B cell (primary cell): ENCODE measurements around the gene CPEB2. TPM values are rescaled to one million over a fixed set of nuclear protein-coding genes. Genes with fewer than 3 reads are reported as not detected.

ENCODE experiments used
- ATAC-seq: fragments of 200-7000 bp; cut with Tn5 transposase; one replicate; pipeline ENCODE4 v1.10.0; 2021; ENCODE audit warnings: low read depth, mild to moderate bottlenecking, moderate number of reproducible peaks, moderate library complexity
- CTCF ChIA-PET: fragments of 350-600 bp; sonication (Branson Sonifier 250); formaldehyde crosslinking; loops from one replicate; lab custom pipeline; 2021; ENCODE audit warnings: antibody characterized with exemption, inconsistent platforms; lab: Charles Lee
- POLR2A ChIA-PET: fragments of 350-600 bp; sonication (Branson Sonifier 250); formaldehyde crosslinking; loops from one replicate; lab custom pipeline; 2021; ENCODE audit warnings: antibody characterized with exemption; lab: Charles Lee
- DNase-seq: peaks from one replicate; pipeline ENCODE4 v3.0.0; 2013
- H2AFZ ChIP-seq: 2 replicates; pipeline ENCODE4 v1.6.1; 2012; ENCODE audit warnings: mild to moderate bottlenecking, low read depth, low read length; ENCODE audit not compliant: insufficient read depth, poor library complexity, severe bottlenecking
- H3K27ac ChIP-seq, 2 donors: 1 replicate in 1 of 2; 2 replicates in 1 of 2; pipeline ENCODE4 v1.5.1; 2012 to 2013; ENCODE audit warnings: low read length in 2 of 2, mild to moderate bottlenecking in 2 of 2, moderate library complexity in 1 of 2
- H3K27me3 ChIP-seq, 4 experiments: fragments of 200-600 bp in 1 of 4; sonication (generic) in 1 of 4; replicated peaks in 1 of 4; 1 replicate in 2 of 4; 2 replicates in 2 of 4; pipeline versions ENCODE4 v1.6.1 to v1.7.0; 2013 to 2016; ENCODE audit warnings: low read length in 3 of 4, mild to moderate bottlenecking in 2 of 4, mixed read lengths in 1 of 4, moderate library complexity in 1 of 4; ENCODE audit not compliant: insufficient read depth in 4 of 4, control insufficient read depth in 3 of 4; ENCODE audit errors: control extremely low read depth in 1 of 4
- H3K36me3 ChIP-seq, 2 experiments: replicated peaks in 1 of 2; 1 replicate in 1 of 2; 2 replicates in 1 of 2; pipeline versions ENCODE4 v1.6.1 to v1.7.1; 2013; ENCODE audit warnings: low read length in 1 of 2; ENCODE audit not compliant: insufficient read depth in 2 of 2, control insufficient read depth in 1 of 2; ENCODE audit errors: control extremely low read depth in 1 of 2, extremely low read depth in 1 of 2
- H3K4me1 ChIP-seq, 2 donors: fragments of 200-600 bp in 1 of 2; sonication (generic) in 1 of 2; 1 replicate in 1 of 2; 2 replicates in 1 of 2; pipeline versions ENCODE4 v1.5.1 to v1.6.1; 2013 to 2017; ENCODE audit warnings: low read length in 2 of 2; ENCODE audit not compliant: control insufficient read depth in 2 of 2, insufficient read depth in 2 of 2
- H3K4me2 ChIP-seq: replicated peaks from 2 replicates; pipeline ENCODE3; 2012; ENCODE audit warnings: mild to moderate bottlenecking, low read depth, low read length; ENCODE audit not compliant: poor library complexity, severe bottlenecking
- H3K4me3 ChIP-seq, 5 experiments: fragments of 200-600 bp in 1 of 5; sonication (generic) in 1 of 5; 1 replicate in 3 of 5; 2 replicates in 2 of 5; pipeline versions ENCODE4 v1.5.1 to v1.7.0; 2011 to 2016; ENCODE audit warnings: low read length in 4 of 5, mild to moderate bottlenecking in 4 of 5, low read depth in 2 of 5, control low read depth in 1 of 5, moderate library complexity in 1 of 5; ENCODE audit not compliant: insufficient read depth in 1 of 5; ENCODE audit errors: control extremely low read depth in 1 of 5, extremely low read depth in 1 of 5
- H3K79me2 ChIP-seq: fragments of 200-600 bp; sonication (generic); one replicate; pipeline ENCODE4 v1.6.0; 2016; ENCODE audit warnings: low read length; ENCODE audit not compliant: control insufficient read depth, insufficient read depth
- H3K9ac ChIP-seq: fragments of 200-600 bp; sonication (generic); 2 replicates; pipeline ENCODE4 v1.6.1; 2017; ENCODE audit warnings: mild to moderate bottlenecking, low read length, moderate library complexity
- H3K9me3 ChIP-seq, 3 donors: one replicate each; pipeline versions ENCODE4 v1.6.1 to v1.7.1; 2013; ENCODE audit warnings: low read length in 2 of 3; ENCODE audit not compliant: control insufficient read depth in 2 of 3, insufficient read depth in 1 of 3; ENCODE audit errors: control extremely low read depth in 1 of 3
- H4K20me1 ChIP-seq: 2 replicates; pipeline ENCODE4 v1.6.0; 2012; ENCODE audit warnings: mild to moderate bottlenecking, low read length; ENCODE audit not compliant: insufficient read depth, control insufficient read depth, poor library complexity, severe bottlenecking
- H3K27ac Mint-ChIP-seq: one replicate; pipeline ENCODE4 v1.8.0; 2021; ENCODE audit warnings: mixed read lengths
- H3K27me3 Mint-ChIP-seq: one replicate; pipeline ENCODE4 v1.8.0; 2021; ENCODE audit warnings: mixed read lengths
- H3K4me1 Mint-ChIP-seq: one replicate; pipeline ENCODE4 v1.8.0; 2021; ENCODE audit warnings: mixed read lengths
- H3K4me3 Mint-ChIP-seq: one replicate; pipeline ENCODE4 v1.8.0; 2021; ENCODE audit warnings: mixed read lengths
- H3K9me3 Mint-ChIP-seq: one replicate; pipeline ENCODE4 v1.8.0; 2022; ENCODE audit warnings: mixed read lengths; ENCODE audit not compliant: insufficient read depth
- EZH2 ChIP-seq: IDR thresholded peaks from 2 replicates; pipeline ENCODE4 v1.6.1; 2012; ENCODE audit warnings: borderline replicate concordance, low read depth, mild to moderate bottlenecking, moderate library complexity, low read length; ENCODE audit not compliant: insufficient read depth, poor library complexity, severe bottlenecking
- WGBS: methylation state at CpG from one replicate; pipeline ENCODE4 v1.1.5; 2013; ENCODE audit warnings: missing lambda C conversion rate; ENCODE audit not compliant: insufficient coverage; 5-methylcytosine and 5-hydroxymethylcytosine counted together
- intact Hi-C: fragments of 100-400 bp; cut with micrococcal nuclease; formaldehyde crosslinking; loops from one replicate; pipeline ENCODE4 v1.10.0; 2022
- polyA plus RNA-seq: library from polyadenylated mRNA; depleted of rRNA; stranded (reverse); fragments of >200 nt; gene quantifications from 2 replicates; pipeline ENCODE4 v1.2.3, GENCODE V29; 2012
- total RNA-seq, 2 donors: library from RNA; stranded (reverse); fragments of 120-200 nt in 1 of 2; gene quantifications; 1 replicate in 1 of 2; 2 replicates in 1 of 2; pipeline versions ENCODE4 v1.2.3 to v1.2.4, GENCODE V29; 2013 to 2022
- TF ChIP-seq, protein P1 (sequence below): fragments of 200-600 bp; IDR thresholded peaks from one replicate; pipeline ENCODE4 v1.8.0; 2022; ENCODE audit warnings: antibody characterized with exemption, mild to moderate bottlenecking

CPEB2 gene
- total and polyA plus RNA-seq, 2 donors (not counting 1 experiment from before 2014, with no cell fraction given): 3.2 to 18.0 TPM

DNA sequence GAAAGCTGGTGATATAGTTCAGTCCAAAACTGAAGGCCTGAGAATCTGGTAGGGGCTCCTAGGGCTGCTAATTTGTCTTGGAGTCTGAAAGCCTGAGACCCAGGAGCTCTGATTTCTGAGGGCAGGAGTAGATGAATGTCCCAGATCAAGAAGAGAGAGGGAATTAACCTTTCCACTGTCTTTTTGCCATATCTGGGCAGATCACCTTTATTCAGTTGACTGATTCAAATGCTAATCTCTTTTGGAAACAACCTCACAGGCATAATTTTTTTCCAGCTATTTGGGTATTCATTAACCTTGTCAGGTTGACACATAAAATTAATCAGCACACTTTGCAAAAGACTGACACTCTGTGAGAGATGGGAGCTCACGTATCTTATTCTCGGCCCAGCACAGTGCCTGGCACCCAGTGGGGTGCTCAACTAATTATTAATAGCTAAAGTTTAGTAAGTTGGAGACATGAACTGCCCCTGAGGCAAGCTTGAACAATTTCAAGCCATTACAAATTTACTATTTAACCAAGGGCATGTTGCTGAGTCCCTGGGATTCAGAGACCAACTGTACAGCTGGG, 114.3 kb downstream of the CPEB2 start:
- H3K79me2 ChIP-seq: no peaks in the 10 kb centered on the region
- H3K27ac ChIP-seq: no peak overlapping the region
- H2AFZ ChIP-seq: no peak overlapping the region
- no peak overlapping the region for H3K4me3 ChIP-seq
- H3K9ac ChIP-seq: no peak overlapping the region
- TF ChIP-seq EZH2: no peak
- TF ChIP-seq, protein P1, sequence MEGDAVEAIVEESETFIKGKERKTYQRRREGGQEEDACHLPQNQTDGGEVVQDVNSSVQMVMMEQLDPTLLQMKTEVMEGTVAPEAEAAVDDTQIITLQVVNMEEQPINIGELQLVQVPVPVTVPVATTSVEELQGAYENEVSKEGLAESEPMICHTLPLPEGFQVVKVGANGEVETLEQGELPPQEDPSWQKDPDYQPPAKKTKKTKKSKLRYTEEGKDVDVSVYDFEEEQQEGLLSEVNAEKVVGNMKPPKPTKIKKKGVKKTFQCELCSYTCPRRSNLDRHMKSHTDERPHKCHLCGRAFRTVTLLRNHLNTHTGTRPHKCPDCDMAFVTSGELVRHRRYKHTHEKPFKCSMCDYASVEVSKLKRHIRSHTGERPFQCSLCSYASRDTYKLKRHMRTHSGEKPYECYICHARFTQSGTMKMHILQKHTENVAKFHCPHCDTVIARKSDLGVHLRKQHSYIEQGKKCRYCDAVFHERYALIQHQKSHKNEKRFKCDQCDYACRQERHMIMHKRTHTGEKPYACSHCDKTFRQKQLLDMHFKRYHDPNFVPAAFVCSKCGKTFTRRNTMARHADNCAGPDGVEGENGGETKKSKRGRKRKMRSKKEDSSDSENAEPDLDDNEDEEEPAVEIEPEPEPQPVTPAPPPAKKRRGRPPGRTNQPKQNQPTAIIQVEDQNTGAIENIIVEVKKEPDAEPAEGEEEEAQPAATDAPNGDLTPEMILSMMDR: no peak
- ATAC-seq (no peak), DNase-seq (no peak)
- intact Hi-C loops: no loop called here
- no CpG with 5 or more reads among the region's 2 CpGs for WGBS
- ChIA-PET CTCF (no interaction called here), POLR2A (no interaction called here)
- H3K4me2 ChIP-seq: no peak overlapping the region
- no peaks in the 10 kb centered on the region for H3K36me3 ChIP-seq
- Mint-ChIP-seq H3K4me1 (no peaks in the 10 kb centered on the region), H3K27me3 (peaks cover 8% of the 10 kb centered on the region), H3K27ac (no peak overlapping the region), H3K9me3 (peaks cover under 1% of the 10 kb centered on the region), H3K4me3 (no peak overlapping the region)
- peaks cover 0 to 4% (median 2%) of the 10 kb centered on the region in 3 donors for H3K9me3 ChIP-seq
- no peaks in the 10 kb centered on the region for H3K27me3 ChIP-seq
- H4K20me1 ChIP-seq: no peaks in the 10 kb centered on the region
- no peaks in the 10 kb centered on the region for H3K4me1 ChIP-seq

DNA sequence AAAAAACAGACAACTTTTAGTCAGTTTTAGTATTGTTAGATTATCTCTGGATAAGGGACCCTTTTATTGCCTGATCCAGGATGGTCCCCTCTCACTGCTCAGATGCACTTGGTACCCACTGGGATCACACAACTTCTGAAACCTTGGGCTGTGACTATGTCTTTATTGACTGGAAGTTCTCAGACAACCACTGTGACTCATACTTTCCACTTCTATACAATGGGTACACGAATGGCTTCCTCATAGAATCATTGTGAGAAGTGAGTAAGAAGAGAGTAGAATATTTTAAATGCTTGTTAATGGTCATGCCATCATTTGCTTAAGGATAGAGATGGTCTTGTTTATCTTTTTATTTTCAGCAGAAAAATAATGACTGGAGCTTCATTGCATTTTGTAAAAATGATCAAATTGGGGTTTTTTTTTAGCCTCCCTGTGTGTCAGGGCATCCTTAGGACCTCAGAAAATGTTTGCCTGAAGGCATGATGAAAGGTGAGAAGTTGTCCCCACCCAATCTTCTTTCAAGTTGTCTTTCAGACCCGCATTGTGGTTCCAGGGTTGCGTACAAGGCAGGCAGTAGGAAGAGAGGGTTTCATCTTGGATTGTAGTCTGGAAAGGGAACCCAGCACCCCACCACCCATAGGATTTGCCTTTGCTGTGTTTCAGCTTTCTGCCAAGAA, 115.1 kb downstream of the CPEB2 start:
- no peak overlapping the region for H3K27ac ChIP-seq
- no peak overlapping the region for H3K27ac Mint-ChIP-seq
- TF ChIP-seq, protein P1: no peak
- no peak for TF ChIP-seq EZH2
- peaks cover 2% of the 10 kb centered on the region for H3K9me3 Mint-ChIP-seq
- H4K20me1 ChIP-seq: no peaks in the 10 kb centered on the region
- no peaks in the 10 kb centered on the region for H3K36me3 ChIP-seq
- no peak overlapping the region for H3K4me3 Mint-ChIP-seq
- intact Hi-C loops: no loop called here
- H3K9me3 ChIP-seq: peaks cover 0 to 7% (median 2%) of the 10 kb centered on the region in 3 donors
- POLR2A ChIA-PET: no interaction called here
- no peaks in the 10 kb centered on the region for H3K79me2 ChIP-seq
- ATAC-seq (no peak), DNase-seq (no peak)
- H3K27me3 ChIP-seq: no peaks in the 10 kb centered on the region
- H3K4me2 ChIP-seq: no peak overlapping the region
- CTCF ChIA-PET: no interaction called here
- H3K27me3 Mint-ChIP-seq: peaks cover 8% of the 10 kb centered on the region
- WGBS: no CpG with 5 or more reads among the region's 3 CpGs
- H3K4me3 ChIP-seq: no peak overlapping the region
- no peaks in the 10 kb centered on the region for H3K4me1 Mint-ChIP-seq
- no peak overlapping the region for H3K9ac ChIP-seq
- H3K4me1 ChIP-seq: no peaks in the 10 kb centered on the region
- no peak overlapping the region for H2AFZ ChIP-seq
